ENCODE results near the gene ARMS2.

GRCh38 chr10:122426829-122427228 lies 27.6 kb upstream of the ARMS2 start:
- TF ChIP-seq CTCF (IDR thresholded peaks at IDR 0.05; ENCODE audit: borderline replicate concordance, extremely low read depth, low read length, poor library complexity, severe bottlenecking) = no peak
- no peak for TF ChIP-seq EZH2 (IDR thresholded peaks at IDR 0.05; ENCODE audit: borderline replicate concordance, low read depth, low read length, severe bottlenecking)
